ENCODE data around the gene NPHS1. TPM values are rescaled to one million over a fixed set of nuclear protein-coding genes. Genes with fewer than 3 reads are reported as not detected.
A peak's percentile ranks its signal among the peaks of the same experiment; 100 is the strongest.

The NPHS1 gene
- total RNA-seq, 1 experiment from 2014 or later = 0.67 TPM

GRCh38 chr19:35812220-35813042 is 39.9 kb downstream of the NPHS1 start, which contains the start of gene PRODH2:
Gene PRODH2 (minus strand): TSS chr19:35812845. CDS start chr19:35812805, 40 bp downstream.
- in situ Hi-C loops (cut with HindIII; ENCODE audit: low pct_unique_long_range_greater_than_20kb, low sequenced_read_pairs) = no loop called here
- Histone ChIP-seq H3K4me1 (ENCODE audit: control insufficient read depth, insufficient read depth, low read length) (no peaks in the 10 kb centered on the region), H3K27me3 (ENCODE audit: control insufficient read depth, insufficient read depth, low read length) (no peaks in the 10 kb centered on the region), H3K27ac (ENCODE audit: low read length) (no peak within 1 kb of the TSS), H3K4me3 (ENCODE audit: low read depth in 2 of 2, low read length in 2 of 2) (no peak within 1 kb of the TSS), H3K9me3 (ENCODE audit: control insufficient read depth, insufficient read depth, low read depth, low read length) (no peaks in the 10 kb centered on the region), H3K36me3 (ENCODE audit: control insufficient read depth, insufficient read depth, low read length) (no peaks in the 10 kb centered on the region)
- intact Hi-C loops (cut with micrococcal nuclease; ENCODE audit: unreplicated experiment) = no loop called here
- DNase-seq (ENCODE audit: low read depth, low spot score) (no peak), ATAC-seq (peak; percentile 53)
- BruUV-seq (replicated peaks) = no TSS peak
- TF ChIP-seq CTCF (IDR thresholded peaks at IDR 0.05) (no peak), TCF7L2 (IDR thresholded peaks at IDR 0.05; ENCODE audit: low read depth, low read length) (no peak), SIN3A (IDR thresholded peaks at IDR 0.05; ENCODE audit: borderline replicate concordance, insufficient read depth, low read depth, low read length) (no peak), REST (IDR thresholded peaks at IDR 0.05; ENCODE audit: insufficient read depth in 1 of 2, low read depth in 2 of 2, low read length in 1 of 2) (no peak), POLR2AphosphoS5 (IDR thresholded peaks at IDR 0.05; ENCODE audit: low read depth, low read length) (no peak)
- POLR2A ChIA-PET = interaction anchor here (0.6 to 1.0 kb wide), 2 partner anchors 74 to 94 kb away, joined by 3 to 4 read pairs; no protein-coding TSS in a partner anchor
- CTCF ChIA-PET = interaction anchor here (0.8 kb wide), 1 partner anchor 38 kb away, joined by 4 read pairs; no protein-coding TSS in a partner anchor

GRCh38 chr19:35811317-35812219 is 40.7 kb downstream of the NPHS1 start:
- Histone ChIP-seq H3K4me1 (ENCODE audit: control insufficient read depth, insufficient read depth, low read length) (no peaks in the 10 kb centered on the region), H3K36me3 (ENCODE audit: control insufficient read depth, insufficient read depth, low read length) (no peaks in the 10 kb centered on the region), H3K4me3 (ENCODE audit: low read depth in 2 of 2, low read length in 2 of 2) (no peak overlapping the region), H3K27me3 (ENCODE audit: control insufficient read depth, insufficient read depth, low read length) (no peaks in the 10 kb centered on the region), H3K9me3 (ENCODE audit: control insufficient read depth, insufficient read depth, low read depth, low read length) (no peaks in the 10 kb centered on the region), H3K27ac (ENCODE audit: low read length) (no peak overlapping the region)
- POLR2A ChIA-PET = interaction anchor here (0.6 to 1.0 kb wide), 2 partner anchors 75 to 93 kb away, joined by 3 to 4 read pairs; no protein-coding TSS in a partner anchor
- intact Hi-C loops (cut with micrococcal nuclease; ENCODE audit: unreplicated experiment) = no loop called here
- in situ Hi-C loops (cut with HindIII; ENCODE audit: low pct_unique_long_range_greater_than_20kb, low sequenced_read_pairs) = no loop called here
- no TSS peak for BruUV-seq (replicated peaks)
- DNase-seq (ENCODE audit: low read depth, low spot score) (no peak), ATAC-seq (peak; percentile 41; the same call in 1 of the 2 replicates)
- TF ChIP-seq POLR2AphosphoS5 (IDR thresholded peaks at IDR 0.05; ENCODE audit: low read depth, low read length) = no peak
- no peak for TF ChIP-seq SIN3A (IDR thresholded peaks at IDR 0.05; ENCODE audit: borderline replicate concordance, insufficient read depth, low read depth, low read length)
- TF ChIP-seq TCF7L2 (IDR thresholded peaks at IDR 0.05; ENCODE audit: low read depth, low read length) = no peak
- TF ChIP-seq REST (IDR thresholded peaks at IDR 0.05; ENCODE audit: insufficient read depth in 1 of 2, low read depth in 2 of 2, low read length in 1 of 2) = no peak
- CTCF ChIA-PET = no interaction called here
